T-helper 9 cell (primary cell): ENCODE results near the gene SLPI.

ENCODE experiments used
- DNase-seq: peaks from one replicate; pipeline ENCODE4 v3.0.0-alpha.2; 2020
- total RNA-seq, 2 donors: gene quantifications; one replicate each; lab custom pipeline; 2026; lab: John Stamatoyannopoulos, UW

Gene SLPI, protein sequence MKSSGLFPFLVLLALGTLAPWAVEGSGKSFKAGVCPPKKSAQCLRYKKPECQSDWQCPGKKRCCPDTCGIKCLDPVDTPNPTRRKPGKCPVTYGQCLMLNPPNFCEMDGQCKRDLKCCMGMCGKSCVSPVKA
- 0 reads per million in 2 donors for total RNA-seq

DNA sequence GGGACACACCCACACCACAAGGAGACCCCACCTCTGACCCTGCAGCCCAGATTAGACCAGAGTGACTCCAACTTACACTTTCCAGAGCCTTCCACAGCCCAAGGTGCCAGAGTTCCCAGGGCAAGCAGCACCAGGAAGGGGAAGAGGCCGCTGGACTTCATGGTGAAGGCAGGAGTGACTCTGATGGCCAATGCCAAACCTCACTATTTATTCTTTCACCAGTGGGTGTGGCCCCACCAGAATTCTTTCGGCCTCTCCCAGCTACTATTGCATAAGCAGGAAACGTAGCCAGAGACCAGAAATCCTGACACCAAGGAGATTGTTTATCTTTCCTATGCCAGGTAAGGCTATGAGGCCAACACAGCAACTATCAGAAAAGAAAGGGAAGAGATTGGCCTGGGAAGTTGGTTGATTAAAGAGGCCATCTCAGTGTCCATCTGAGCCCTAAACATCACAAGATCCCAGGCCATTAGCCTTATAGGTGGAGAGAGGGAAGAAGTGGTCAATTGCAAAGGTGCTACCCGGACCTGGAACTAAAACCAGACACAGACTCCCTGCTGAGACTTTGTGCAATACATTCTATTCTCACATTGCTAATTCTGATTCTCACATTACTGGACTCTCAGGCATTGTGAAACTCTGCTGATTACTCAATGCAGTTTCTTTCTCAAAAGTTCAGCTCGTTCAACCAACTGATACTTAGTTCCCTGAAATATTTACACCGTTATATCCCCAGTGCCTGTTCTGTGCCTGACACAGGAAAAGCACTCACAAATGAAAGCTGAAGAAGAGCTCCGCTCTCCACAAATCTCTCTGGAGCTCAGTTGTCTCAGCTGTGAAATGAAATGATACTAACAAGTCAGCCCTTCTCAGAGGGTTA, at the start of gene SLPI:
Gene SLPI, minus strand, starts transcription at position 182 of the 880 bp plus-strand sequence. Its CDS starts 21 bp downstream, at position 161.
- DNase-seq, result no peak

DNA sequence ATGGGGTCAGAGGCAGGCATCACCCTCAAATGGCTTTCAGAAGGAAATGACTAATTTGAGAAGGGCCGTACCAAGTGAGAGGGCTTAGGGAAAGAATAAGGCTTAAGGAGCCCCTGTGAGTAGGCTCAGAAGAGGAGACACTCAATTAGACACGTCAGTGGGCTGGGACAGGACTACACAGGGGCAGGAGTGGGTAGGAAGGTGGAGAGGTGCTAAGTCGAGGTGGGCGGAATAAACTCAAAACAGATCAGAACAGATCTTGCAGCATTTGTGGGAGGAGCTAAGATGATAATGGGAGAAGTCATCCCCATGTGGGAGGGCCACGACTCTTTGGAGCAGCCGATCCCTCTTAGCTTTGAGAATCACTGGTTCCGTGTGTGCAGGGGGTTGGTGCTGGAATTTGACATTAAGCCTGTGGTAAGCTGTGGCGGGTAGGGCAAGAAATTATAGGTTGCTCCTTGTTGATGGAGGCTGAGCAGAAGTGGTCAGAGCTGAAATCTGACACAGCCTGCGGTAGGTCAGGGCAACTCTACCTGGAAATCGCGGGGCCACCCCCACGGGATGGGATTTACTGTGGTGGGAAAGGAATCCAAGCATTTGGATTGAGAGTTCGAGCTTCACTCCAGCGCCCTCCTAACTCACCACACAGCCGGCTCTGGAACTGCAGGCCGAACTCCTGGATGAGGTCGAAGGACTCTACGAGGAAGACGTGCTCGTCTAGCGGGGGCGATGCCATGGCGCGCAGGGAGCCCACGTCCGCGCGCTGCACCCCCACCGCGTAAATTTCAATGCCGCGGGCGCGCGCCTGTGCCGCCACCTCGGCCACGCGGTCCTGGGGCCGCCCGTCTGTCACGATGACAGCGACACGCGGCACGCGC, 49.5 kb upstream of the SLPI start:
- DNase-seq, result no peak

DNA sequence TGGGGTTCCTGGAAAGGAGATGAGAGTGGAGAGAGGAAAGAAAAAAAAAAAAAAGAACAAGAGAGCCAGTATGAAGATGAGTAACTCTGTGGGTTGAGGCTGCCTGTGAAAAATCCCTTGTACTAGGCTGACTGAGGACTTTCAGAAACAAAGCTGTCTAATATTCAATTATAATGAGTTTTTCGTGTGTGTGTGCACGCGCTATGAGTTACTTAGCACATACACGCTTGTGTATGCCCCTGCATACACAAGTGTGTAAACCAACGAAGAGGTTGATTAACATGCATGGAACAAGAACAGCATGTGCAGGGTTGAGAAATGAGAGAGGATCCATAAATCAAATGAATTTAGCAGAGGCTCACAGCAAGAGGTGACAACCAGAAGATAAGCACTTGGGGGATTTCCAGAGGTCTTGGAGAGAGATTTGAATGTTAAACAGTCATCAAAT, 47.5 kb upstream of the SLPI start:
- DNase-seq, result no peak

DNA sequence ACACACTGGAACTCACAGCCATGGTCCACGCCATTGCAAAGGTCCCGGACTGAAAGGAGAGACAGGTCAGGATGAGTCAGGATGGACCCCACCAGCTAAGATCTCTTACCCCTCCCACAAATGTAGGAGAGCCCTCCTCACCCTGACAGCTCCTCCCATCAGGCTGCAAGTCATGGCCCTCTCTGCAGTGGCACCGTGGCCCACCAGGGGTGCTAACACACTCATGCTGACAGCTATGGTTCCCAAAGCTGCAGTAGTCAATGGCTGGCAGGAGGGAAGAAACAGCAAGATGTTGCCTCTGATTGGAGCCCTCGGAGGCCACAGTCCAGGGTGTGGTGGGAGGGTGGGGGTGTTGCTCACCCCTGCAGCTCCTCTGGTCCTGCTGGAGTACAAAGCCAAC, 46.6 kb upstream of the SLPI start:
- DNase-seq, result no peak

DNA sequence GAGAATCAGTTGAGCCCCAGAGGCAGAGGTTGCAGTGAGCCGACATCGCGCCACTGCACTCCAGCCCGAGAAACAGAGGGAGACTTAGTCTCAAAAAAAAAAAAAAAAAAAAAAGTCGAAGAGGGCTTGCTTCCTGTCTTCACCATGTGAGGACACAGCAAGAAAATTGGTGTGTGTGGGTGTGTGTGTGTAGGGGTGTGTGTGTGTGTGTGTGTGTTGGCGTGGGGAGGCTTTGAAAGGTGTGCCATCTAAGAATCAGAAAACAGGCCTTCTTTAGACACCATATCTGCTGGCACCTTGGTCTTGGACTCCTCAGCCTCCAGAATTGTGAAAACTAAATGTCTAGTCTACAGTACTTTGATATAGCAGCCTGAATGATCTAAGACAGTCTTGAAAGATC, 45.4 kb upstream of the SLPI start:
- DNase-seq, result no peak

DNA sequence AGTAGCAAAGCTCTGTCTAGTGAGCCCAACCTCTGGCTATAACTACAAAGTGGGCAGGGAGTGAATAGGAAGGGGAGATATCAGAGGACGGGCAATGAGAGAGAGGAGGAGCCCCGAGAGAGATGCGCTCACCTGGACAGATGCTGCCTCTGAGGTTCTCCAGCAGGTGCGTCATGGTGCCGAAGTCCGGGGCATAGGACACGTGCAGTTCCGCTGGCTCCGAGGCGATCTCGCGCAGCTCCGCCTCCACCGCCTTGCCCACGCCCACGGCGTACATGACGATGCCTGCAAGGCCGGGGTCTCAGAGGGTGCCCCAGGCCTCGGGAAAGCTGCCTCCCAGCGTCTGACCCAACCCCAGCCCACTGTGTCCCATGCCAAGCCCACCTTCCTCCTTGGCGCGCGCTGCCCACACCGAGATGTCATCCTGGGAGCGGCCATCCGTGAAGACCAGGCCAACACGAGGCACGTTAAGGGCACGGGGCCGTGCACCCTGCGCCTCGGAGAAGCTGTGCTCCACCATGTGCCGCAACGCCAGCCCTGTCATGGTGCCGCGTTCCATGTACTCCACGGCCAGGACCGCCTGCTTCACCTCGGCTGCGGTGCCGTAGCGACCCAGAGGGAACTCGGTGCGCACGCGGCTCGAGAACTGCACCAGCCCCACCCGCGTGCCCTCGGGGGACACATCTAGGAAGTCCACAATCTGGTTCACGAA, 43.6 kb upstream of the SLPI start:
- no peak for DNase-seq

DNA sequence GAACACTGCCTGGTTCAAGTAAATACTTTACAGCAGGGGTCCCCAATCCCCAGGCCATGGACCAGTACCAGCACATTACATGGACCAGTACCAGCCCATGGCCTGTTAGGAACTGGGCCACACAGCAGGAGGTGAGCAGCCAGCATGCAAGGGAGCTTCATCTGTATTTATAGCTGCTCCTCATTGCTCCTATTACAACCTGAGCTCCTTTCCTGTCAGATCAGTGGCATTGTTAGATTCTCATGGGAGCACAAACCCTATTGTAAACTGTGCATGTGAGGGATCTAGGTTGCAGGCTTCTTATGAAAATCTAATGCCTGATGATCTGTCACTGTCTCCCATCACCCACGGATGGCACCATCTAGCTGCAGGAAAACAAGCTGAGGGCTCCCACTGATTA, 40.3 kb upstream of the SLPI start:
- no peak for DNase-seq

DNA sequence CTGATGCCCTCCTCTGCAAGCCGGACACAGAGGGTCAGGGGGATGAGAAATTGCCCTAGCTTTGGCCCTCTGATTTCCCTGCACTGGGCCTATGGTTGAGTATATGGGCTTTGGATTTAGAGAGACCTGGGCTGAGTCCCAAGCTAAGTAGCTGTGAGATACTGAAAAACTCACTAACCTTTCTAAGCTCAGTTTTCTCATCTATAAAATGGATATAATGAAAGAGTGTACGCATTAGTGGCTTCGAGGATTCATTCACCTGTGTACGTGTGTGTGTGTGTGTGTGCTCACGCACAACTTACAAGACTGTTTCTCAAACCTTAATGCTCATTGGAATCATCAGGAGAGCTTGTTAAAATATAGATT, 39.6 kb upstream of the SLPI start:
- DNase-seq, result no peak

DNA sequence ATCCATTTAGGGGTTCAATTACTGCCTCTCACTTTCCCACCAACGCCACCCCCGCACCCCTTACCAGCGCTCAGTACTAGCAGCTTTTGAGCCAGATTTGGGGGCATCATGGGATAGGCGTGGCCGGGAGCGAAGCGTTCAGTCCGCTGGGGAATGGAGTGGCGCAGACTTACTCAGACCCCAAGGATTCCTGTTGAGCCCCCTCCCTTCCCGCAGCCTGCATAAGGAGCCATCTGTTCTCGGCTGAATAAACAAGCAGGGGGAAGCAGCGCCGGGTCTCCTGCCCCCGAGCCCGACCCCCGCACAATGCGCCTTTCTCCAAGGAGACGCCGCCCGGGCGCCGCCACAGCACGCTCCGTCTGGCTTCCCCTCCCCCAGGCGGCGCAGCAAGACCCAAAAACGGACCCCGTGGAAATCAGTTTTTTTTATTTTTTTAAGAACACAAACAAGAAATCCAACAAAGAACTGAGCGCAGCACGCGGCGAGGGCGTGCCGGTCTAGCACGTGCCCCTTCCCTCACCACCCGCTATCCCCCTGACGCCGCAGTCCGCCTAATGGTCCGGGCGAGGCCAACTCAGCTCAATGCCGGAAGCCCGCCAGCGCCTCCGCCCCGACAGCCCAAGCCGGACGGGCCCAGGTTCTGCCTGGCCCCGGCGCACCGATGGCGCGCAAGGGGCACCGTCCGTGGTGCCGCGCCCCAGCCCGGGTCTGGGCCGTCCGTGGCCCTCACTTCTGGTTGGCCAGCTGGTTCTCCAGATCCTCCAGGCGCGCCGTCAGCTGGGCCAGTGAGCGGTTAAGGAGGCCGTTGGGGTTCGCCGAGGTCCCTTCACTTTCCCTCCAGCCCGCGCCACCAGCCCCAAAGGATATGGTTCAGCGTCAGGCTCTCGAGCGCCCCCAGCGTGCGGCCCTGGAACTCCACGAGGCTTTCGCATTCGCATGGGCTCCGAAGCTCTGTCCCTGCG, 39.0 kb upstream of the SLPI start:
- DNase-seq, result peak; percentile 76

DNA sequence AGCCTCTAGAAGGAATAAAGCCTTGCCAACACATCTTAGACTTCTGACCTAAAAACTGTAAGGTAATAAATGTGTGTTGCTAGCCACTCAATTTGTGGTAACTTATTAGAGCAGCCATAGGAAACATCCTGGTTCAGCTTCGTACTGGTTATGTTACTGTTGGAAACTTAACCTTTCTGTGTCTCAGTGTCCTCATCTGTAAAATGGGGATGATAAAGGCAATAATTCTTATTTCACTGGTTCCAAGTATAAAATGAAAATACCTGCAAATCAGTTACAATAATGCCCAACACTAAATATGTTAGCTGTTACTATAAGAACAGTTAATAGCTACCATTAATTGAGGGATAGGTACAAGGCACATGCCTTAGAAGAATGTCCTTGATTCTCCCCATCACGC, 38.0 kb upstream of the SLPI start:
- DNase-seq, result no peak

DNA sequence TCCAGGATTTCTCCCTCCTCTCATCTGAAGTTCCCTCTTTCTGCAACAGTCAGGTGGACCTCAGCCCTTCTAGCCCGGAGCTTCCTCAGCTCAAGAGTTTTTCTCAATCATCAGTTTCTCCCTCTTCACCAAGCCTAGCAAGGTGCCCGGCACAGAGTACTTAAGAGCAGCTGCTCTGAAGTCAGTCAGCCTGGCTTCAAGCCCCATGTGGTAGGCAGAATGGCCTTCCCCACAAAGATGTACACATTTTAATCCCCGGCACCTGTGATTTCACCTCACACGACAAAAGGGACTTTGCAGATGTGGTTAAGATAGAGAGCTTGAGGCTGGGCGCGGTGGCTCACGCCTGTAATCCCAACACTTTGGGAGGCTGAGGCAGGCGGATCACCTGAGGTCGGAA, 37.2 kb upstream of the SLPI start:
- DNase-seq, result no peak

DNA sequence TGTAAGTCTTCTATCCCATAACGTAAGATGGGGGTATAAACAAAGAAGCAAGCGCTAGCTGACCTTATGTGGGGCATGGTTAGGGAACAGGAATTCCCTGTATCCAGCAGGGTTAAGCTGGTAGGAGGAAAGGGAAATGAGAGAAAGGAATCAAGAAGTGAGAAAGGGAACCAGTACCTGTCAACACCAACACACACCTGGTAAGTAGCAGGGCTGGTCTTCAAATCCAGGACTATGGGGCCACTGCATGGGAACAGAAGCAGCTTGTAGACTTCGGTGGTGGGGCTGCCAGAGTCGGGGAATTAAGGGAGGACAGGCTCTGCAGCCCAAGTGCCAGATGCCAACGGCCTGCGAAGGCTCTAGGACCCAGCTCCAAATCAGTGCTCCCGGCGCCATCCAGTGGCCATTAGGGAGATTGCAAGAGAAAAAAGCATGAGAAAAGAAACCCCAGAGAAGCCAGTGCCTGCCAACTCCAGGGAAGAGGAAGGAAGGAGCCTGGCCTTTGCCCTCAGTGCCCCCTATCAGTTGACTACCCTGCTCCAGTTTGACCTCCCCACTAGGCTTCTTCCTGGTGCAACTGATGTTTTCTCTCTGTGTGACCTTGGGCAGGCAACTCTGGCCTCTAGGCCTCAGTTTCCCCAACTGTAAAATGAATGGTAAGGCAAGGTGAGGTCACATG, 36.5 kb upstream of the SLPI start:
- DNase-seq, result peak; percentile 47

DNA sequence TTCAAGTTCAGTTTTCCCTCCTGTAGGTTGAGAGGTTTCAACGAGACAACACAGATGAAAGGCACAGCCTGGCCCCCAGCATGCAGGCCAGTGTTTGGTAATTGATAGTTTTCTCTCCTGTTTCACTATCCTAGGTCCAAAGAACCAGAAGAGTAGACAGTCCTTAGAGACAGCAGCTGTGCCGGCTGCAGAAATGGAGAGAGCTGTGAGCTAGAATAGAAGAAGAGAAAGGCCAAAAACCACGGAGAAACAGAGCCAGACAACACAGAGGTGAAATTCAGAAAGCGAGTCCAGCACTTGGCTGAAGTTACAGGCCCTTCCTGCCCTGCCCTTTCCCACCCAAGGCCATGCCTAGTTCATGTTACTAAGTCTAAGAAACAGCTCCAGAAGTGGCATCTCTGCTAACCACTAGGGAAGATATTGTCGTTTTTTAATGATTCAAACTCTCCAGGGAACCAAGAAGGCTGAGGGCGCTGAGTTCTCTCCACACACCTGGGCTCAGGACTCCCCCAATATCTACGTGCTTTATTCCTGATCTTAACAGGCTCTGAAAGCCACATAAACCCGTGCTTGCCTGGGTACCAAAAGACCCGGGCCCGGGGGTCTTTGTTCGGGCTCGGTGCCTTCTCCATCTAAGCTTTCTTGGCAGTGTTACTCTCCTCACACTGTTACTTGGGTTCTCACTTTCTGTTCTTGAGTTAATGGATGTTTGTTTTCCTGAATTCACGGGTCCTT, 35.7 kb upstream of the SLPI start:
- DNase-seq, result no peak

DNA sequence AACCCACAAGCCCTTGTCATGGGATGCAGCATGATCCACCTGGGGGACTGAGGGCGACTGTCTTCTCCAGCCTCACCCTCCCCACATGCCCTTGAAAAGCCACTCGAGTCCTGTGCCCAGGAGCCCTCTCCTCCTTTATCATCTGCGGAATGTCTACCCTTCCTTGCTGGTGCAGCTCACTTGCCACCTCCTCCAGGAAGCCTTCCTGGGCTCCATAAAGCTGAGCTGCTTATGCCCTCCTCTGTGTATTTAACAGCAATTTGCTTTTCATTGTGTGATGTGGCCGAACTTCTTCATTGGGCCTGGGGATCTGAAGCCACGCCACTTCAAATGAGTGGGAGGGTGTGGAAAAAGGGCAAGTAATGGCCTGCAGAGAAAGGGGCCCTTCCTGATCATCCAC, 34.5 kb upstream of the SLPI start:
- DNase-seq, result no peak

DNA sequence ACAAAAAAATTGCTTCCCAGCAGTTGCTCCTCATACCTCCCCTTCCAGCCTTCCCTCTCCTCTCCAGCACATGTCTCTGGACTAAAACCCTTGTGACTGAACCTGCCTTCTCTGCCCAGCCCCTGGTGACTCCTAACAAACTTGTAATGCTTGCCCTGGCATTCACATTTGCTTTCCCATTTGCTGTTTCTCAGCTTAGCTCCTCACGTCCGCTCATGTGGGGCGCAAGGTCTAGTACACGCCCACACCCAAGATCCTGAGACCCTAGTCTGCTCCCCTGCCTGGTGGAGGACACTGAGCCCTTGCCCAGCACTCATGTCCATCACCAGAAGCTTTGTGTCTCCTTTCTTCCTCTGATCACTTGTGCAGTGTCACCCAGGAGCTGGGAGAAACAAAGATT, 34.0 kb upstream of the SLPI start:
- no peak for DNase-seq

DNA sequence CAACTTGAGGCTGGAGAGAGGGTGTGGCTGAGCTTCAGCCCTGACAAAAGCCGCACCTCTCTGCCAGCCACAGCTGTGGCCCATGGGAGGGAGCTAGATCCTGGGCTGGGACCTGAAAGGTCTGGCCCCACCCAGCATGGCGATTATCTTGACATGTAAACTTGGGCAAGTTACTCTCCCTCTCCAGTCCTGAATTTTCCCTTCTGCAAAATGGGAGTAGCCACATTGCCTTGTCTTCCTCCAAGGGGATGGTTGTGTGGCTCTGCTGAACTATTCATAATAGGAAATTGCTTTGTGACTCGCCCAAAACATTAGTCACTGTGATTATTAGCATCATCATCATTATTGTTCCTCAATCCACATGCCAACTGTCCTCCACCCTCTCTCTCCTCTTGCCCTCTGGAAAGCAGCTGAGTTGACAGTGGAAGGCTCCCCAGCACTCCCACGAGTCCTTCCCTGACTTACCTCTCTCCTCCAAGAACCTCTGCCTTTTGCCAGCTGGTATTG, 29.2 kb upstream of the SLPI start:
- DNase-seq, result no peak

DNA sequence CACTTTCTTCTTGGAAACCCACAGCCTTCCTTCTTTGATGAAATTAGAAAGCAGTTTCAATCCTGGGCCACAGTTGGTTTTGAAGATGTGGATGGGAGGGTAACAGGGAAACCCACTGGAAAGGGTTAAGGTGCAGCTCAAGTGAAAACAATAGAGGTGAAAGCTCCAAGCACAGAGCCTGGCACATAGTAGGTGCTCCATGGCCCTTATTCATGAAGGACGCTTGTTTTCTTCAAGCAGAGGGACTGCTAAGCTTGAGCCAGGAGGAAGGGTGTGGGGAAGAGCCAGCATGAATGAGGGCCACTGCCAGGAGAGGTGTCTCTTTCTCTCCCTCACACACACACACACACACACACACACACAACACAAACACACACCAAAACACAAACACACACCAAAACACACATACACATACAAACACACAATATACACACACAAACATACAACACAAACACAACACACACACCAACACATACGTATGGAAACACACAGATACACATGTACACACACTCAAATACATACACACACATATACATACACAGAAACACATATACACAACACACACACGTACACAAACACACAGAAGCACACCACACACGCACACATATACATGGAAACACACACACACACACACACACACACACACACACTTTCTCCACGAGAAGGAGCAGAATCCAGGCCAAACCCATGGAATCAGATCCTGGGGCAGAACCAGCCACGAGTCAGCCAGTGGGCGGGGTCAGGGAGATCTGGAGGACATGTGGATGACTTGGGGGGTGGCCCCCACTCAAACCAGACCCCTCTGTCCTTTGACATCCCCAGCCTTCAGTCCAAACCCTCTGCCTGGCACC, 28.6 kb upstream of the SLPI start:
- no peak for DNase-seq

DNA sequence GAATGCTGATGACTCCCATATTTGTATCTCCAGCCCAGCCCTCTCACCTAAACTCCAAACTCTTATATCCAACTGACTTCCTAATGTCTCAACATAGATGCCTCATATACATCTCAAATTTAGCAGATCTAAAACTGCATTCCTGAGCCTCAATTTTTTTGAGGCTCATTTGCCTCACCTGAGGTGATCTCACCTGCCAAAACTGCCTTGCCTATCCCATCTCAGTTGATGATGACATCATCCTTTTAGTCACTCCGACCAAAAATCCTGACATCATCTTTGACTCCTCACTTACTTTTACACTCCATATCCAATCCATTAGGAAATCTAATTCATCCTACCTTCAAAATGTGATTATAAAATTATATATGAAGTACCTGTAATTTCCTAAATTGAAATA, 25.6 kb upstream of the SLPI start:
- no peak for DNase-seq

DNA sequence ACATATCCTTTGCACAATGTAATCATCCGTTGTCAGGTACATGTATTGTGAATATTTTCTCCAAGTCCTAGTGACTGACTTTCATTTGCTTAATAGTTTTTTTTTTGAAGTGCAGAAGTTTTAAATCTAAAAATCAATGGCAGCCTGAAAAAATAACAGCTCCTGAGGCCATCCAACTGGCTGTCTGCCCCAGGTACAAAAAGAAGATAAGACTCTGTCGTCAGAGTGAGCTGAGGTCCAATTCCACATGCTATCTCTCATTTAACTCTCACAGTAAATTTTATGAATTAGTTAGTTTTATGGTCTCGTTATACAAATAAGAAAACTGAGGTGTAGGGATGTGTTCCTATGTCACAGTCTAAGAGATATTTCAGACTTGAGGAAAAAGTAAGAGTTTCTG, 21.0 kb upstream of the SLPI start:
- DNase-seq, result no peak
